GM18861 (cell line): Measurements from ENCODE around the gene MAP3K9.
"Not testable (repeated sequence)": the region's sequence is repeated elsewhere in the genome, so short reads cannot be mapped to it uniquely, and the experiment has no call there.

Experiments
- ATAC-seq: cut with Tn5 transposase; IDR thresholded peaks from one replicate; pipeline ENCODE4 v1.9.1; 2021; ENCODE audit not compliant: unreplicated experiment

The MAP3K9 gene

DNA sequence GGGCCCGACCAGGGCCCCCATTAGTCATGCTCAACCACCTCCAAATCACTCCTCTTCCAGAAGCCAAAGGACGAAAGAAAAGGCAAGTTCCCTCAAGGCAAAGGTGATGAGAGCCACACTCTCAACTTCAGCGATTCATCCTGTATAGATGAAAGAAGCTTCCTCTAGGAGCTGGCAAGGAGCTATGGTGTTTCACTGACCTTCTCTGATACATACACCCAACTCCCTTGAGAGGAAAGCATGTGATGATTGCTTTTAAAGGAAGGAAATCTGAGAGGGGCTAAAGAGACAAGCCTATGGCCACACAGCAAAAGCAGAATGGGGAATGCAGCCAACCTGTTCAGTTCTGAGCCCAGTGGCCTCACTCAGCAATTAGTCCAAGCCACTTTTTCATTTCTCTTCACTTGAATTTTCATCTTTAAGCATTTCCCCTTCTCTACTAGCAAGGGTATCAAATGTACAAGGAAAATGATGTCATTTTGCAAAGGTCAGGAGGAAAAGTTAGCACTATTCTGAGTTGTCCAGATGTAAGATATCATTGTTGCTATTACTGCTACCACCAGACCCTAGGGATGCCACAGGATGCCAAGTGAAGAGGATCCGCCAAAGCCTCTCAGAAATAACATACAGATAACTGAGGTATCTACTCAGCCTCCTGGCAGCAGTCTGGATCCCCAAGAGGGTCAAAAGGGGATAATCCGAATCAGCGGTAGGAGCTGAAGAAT is 82.5 kb downstream of the MAP3K9 start:
- ATAC-seq: no peak

DNA sequence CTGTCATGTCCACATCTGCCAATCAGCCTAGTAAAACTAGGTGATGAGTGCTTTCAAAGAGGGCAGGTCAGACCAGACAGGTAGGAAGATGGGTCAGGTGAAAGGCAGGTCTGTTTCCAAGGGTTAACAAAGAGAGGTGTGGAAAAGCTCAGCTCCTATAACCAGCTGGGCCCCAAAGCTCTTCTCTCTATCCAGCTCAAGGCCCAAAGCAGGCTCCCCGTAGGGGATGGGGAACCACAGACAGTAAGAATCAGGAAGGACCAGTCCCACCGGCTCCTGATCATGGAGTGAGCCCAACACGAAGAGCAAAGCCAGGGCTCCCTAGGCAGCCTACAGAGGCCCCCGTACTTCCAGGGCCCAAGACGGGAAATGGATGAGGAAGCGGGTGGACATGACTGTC is 84.4 kb downstream of the MAP3K9 start:
- no peak for ATAC-seq

DNA sequence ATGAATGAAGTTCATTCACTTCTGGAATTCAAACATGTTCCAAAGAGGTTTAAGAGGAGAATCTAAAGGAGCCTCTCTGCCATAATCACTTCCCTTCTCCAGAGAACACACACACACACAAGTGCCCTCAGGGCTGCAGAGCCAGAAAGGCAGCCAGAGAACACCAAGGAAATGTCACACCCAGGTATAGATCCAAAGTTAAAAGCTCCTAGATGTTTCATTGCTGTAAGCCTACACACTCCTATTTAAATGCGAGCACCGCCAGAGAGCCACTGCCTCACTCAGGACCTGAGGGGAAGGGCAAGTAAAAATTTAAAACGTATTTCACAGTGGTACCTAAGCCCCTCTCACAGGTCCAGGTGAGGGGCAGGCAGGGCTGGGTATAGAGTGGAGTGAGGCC is 85.2 kb downstream of the MAP3K9 start:
- no peak for ATAC-seq

DNA sequence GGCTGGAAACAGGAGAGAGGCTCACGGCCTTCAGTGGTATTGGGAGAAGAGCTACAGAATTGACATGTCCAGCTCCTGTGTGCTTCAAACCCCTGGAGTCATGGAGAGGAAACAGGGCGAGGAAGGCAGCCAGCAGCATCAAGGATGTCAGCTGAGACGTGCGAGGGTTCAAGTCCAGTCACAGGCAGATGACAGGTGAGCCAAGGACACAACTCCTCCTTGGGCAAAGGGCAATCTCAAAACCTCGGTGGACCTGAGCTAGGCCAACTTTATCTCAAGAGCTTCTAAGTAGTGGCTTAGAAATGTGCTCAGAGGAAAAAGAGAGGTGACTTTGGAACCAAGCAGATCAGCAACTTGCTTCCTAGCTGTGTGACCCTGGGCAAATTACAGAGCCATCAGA is 86.0 kb downstream of the MAP3K9 start:
- ATAC-seq: no peak

DNA sequence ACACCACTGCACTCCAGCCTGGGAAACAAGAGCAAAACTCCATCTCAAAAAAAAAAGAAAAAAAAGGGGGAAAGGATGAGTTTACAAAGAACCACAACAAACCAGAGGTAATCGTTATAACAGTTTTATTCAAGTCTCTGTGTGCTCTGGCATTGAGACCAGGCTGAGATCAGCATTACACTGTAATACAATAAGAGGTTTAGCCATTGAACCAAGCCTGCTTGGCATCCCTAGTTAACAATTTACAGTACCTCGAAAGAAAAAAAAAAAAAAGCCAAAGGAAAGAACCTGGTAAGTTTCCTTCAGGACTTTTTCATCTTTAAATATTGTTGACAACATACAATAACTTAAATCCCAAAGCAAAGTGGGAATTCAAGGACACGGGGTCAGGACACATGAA is 86.9 kb downstream of the MAP3K9 start:
- ATAC-seq: no peak

DNA sequence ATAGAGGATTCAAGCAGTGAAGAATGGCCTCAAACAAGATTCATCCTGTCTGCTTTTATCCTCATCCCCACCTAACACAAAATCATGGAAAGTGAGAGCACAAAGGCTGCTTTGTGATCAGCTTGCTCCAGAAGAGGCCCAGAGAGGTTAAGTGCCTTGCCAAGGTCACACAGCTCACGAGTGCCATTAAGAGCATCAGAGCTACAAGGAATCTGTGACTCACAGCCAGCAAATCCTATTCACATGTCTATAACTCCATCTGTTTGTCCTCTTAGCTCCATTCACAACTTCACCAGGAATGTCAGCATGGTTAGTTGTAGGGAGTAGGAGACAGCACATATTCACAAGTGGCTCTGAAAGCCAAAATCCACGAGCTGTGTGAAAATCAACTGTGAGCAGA is 87.8 kb downstream of the MAP3K9 start:
- no peak for ATAC-seq

DNA sequence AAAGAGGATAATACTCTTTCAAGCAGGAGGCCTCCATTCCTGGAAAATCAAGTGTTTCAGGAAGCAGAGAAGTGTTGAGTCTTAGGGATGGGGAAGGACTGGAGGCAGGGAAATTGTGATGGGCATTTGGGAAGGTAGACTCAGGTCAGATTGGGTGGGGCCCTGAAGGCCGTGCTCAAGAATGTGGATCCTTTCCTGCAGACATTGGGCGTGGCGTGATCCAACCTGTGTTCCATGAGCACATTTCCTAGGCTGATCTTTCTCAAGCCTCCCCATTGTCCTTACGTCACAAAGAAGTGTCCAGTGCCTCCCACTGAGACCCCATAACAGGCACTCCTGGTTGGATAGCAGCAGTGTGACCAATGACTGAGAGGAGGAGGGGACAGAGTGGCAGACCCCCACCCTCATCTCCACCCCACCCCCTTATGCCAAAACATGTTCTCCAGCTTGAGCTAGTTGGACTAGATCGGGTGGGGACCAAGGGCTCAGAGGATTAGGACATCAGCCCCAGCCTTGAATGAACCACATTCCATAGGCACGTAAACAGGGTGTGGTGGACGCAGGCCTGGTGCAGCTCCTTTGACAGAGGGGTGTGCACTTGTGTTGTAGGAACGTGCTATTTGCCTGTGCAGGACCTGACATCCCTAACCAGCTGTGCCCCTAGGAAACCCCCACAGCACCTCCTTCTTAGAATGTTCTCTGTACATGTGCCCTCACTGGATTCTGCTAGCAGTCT is 90.8 kb downstream of the MAP3K9 start:
- ATAC-seq: no peak

DNA sequence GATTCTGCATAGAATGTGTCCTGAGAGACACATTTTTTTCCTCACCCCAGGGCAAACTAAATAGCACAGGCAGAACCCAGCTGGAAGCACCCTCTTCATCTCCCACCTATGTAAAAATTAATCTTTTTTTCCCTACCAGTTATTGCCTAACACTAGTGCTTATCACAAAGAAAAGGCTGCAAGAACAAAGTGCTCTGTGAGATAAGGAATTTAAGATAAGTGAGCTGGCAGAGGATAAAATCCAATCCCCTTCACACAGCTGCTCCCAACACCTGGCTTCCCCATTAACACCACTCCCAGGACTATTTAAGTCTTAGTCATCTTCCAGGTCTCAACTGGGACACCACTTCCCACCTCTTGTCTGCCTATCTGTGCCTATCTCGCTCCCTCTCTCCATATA is 92.4 kb downstream of the MAP3K9 start:
- ATAC-seq: no peak

DNA sequence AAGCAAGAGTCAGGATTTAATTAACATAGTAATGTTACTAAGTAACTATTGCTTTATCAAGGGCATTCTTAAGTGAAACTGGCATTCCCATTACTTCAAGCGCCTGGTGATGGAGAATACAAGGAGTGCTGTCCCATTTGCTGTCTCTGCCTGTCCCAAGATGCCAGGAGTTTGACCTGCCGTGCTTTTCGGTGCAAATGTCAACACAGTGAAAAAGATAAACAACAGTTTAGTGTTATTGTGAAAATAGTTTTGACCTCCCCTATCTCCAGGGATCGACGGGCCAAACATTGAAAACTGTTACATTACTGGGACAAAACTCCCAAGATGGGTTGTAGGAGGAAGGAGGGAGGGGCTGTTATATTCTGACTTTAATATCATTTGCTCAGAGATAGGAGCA is 92.8 kb downstream of the MAP3K9 start:
- ATAC-seq: no peak

DNA sequence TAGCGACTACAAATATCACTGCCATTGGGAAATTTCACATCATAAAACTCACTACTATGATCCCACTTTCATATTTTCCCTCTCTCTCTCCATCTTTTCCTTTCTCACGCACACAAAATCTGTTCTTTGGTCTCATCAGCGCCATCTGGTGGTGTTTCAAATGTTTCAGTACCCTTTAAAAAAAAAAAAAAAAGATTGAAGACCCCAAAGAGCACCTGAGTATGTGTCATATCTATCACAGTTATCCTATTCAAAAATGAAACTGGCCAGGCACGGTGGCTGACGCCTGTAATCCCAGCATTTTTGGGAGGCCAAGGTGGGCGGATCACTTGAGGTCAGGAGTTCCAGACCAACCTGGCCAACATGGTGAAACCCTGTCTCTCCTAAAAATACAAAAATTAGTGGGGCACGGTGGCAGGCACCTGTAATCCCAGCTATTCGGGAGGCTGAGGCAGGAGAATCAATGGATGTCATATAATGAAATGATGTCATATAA is 95.2 kb downstream of the MAP3K9 start:
- no peak for ATAC-seq

DNA sequence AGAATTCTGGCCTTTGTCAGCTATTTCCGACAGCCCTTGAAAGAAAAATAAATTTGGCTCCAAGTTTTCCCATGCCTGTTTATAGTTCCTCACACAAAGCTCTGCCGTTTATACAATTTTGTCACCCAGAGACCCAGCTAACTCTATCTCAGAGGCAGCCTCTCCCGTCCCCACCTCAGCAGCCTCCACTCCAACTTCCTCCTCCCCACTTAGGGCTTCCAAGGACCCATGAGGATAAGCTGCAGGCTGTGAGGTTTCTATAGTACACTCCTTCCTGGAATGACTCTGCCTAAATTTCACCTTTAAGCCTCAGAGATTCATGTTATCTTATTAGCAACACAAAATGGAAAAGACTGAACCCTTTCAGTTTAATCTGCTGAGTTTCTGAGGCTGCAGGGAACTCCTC is 95.8 kb downstream of the MAP3K9 start:
- no peak for ATAC-seq

DNA sequence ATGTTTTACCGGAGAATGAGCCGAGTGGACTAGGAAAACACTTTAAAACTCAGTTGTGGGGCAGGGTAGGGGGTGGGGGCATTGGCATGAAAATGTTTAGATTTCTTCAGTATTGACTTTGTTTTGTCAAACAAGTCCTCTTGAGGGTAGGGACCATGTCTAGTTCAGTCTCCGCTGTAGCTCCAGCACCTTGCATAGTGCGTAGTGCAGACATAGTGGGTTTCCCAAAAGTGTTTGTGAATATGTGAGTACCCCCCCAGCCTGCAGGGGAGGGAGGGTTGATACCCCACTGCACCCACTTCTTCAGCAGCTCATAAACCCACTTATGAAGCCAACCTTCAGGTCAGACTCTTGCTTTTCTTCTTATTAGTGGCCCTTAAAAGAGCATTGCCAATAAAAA is 96.2 kb downstream of the MAP3K9 start:
- ATAC-seq: no peak

DNA sequence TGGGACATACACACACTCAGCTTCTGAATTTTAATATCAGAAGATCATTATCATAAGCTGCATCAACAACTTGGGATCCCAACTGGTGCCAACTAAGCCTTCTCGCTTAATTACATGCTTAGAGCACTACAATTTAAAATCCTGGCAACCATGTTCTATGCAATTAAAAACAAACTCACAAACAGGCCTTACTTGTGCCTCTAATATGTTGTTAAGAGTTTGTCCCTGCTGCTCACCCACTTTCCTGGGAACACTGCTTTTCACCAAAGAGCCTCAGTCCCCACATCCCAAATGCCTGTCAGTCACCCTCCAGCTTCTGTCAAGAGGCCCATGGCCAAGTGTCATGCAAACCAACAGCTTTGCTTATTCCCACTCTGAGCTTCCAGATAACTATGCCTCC is 97.9 kb downstream of the MAP3K9 start:
- ATAC-seq: no peak

DNA sequence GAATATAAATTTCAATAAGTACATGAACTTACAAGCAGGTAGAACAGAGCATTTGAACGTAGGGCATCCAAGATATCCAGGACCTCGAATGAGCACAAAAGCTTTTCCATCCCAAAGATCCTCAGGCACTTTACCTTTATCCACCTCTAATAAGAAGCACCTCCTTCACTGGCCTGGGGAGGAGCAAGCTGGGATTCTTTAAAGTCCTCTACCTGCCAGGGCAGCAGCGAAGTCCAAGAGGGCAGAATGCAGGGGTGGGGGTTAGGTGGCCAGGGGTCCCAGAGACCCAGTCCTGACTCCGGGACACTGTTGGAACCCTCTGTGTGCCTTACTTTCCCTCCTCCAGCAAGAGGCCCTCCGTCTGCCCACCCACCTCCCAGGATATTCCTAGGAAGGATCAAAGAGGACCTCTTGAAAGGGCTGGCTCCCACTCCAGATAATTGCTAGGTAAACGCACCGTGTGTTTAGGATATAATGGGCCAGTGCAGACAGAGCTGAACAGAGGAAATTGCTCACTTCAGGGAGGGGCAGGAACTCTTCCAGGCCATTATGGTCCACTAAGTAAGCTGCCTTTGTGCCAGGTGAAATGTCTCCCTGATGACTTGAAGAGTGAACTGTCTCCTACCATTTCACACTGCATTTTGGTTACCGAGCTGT is 99.5 kb downstream of the MAP3K9 start:
- no peak for ATAC-seq

DNA sequence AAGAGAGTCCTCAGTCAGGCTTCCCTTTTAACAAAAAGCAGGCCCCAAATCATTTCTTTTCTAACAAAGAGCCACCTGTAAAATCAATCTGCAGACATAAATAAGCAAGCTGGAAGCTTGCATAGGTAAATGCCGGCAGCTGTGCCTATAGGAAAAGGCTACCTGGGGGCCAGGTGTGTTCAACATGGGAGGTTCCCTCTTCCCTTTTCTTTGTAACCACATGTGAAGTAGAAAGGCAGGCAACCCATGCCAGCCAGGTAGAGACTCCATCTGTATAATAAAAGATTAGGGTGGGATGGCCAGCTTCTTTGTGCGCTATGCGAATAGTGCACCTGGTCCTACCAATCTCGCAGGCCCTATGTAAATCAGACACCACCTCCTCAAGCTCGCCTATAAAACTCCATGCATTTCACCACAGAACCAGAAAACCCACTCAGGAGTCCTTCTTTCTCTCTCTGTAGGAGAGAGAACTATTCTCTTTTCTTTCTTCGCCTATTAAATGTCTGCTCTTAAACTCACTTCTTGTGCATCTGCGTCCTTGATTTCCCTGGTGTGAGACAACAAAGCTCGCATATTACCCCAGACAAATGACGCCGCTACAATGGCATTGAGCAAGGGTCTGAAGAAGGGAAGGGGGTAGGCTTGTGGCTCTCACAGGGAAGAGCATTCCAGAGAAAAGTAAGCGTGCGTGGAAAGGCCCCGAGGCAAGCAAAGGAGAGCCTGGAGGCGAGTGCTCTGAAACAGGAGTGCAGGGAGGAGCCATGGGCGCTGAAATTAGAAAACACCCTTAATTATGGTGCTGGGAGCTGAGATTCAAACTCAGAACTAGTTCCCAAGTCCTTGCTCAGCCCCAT is 100.4 kb downstream of the MAP3K9 start:
- no peak for ATAC-seq

DNA sequence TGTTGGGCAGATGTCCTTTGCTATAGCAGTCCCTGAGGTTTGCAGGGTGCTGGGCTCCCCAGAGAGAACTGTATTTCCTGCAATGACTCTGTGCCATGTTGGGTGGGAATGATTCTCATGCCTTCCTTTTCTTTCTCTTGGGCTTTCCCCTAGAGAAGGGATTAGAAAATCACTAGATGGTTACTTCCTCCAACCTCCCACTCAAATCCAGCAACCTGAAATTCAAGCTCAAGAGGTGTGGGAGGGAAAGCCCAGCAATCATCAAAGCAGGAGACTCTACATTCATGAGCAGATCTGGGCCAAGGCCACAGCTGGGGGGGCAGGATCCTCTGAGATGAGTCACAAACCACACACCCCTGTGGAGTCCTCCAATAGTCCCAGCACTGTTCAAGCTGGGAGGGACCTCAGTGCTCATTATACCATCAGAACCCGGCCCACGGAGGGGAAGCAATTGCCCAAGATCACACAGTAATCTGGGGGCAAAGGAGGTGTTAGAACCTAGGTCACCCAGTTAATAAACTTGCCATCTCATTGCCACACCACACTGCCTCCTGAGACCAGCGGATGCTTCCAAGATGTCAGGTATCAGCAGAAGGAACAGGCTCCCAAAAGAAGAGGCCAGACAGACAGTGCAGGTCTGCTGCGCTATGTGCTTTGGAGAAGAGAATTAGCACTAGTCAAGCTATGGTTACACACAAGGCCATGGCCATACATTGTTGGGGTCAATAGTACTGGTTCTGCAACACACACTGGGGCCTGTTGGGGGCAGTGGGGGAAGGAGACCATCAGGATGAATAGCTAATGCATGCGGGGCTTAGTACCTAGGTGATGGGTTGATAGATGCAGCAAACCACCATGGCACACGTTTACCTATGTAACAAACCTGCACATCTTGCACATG is 101.9 kb downstream of the MAP3K9 start:
- peak; percentile 61 for ATAC-seq

DNA sequence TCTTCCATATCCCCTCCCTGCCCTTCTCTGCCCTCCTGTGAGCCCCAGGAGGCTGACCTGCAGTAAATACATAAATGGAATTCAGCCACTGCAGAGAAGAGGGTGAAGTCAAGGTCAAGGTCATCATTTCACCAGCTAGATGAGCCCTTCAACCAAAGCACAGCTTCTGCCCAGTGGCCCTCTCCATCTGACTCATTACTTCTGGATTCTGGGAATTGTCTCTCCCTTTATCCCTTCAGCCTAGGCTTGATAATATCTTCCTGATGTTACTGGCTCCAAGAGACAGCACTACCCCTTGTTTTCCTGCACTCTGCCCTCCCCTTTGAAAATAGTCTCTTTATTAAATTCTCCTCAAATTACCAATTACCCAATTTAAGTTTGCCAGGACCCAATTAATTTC is 103.1 kb downstream of the MAP3K9 start:
- ATAC-seq: no peak

DNA sequence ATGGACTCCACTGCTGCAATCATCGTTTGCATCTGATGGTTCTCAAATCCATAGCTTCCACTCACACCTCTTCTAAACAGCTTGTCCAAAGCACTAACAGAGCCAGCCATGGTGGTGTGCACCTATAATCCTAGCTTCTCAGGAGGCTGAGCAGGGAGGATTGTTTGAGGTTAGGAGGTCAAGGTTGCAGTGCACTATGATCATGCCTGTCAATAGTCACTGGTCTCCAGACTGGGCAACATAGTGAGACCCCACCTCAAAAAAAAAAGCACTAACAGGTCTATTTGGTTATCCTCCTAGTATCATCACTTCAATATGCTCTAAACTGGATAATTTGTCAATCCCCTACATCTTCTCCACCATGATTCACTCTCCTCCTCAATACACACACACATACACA is 104.4 kb downstream of the MAP3K9 start:
- ATAC-seq: no peak

DNA sequence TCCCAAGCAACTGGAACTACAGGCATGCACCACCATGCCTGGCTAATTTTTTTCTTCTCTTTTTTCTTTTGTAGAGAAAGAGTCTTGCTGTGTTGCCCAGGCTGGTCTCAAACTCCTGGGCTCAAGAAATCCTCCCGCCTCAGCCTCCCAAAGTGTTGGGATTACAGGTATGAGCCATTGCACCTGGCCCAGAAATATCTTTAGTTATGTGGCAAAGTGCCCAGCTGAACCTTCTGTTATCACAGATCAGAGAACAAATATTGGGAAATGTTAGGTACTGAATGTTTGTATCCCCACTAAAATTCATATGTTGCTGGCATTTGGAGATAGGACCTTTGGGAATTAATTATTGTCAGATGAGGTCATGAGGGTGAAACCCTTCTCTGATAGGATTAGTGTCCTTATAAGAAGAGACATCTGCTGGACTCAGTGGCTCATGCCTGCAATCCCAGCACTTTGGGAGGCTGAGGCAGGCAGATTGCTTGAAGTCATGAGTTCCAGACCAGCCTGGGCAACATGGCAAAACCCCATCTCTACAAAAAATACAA is 105.6 kb downstream of the MAP3K9 start:
- not testable (repeated sequence) for ATAC-seq

DNA sequence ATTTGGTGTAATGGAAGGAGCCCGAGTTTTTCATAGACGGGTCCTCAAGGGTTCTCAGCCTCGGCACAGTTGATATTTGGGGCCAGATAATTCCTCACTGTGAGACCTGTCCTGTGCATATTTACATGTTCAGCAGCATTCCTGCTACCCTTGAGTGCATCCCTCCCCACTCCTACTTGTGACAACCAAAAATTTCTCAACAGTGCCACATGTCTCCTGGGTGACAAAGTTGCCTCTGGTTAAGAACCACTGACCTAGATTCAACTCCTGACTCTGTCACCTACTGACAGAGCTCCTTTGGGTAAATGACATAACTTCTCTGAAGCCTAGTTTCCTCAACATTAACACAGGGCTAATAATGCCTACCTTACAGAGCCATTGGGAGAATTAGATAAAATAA is 107.2 kb downstream of the MAP3K9 start:
- no peak for ATAC-seq
